Neural crest cell (in vitro differentiated cells): ENCODE data around the gene UGT1A10. TPM values are rescaled to one million over a fixed set of nuclear protein-coding genes. Genes with fewer than 3 reads are reported as not detected.
"Not testable (repeated sequence)": the region's sequence is repeated elsewhere in the genome, so short reads cannot be mapped to it uniquely, and the experiment has no call there.

Experiments
- DNase-seq: peaks from one replicate; pipeline ENCODE4 v3.0.0; 2021; ENCODE audit warnings: low read depth, mixed read lengths, low spot score
- H3K27ac Mint-ChIP-seq: one replicate; pipeline ENCODE4 v1.8.0; 2021; ENCODE audit warnings: mild to moderate bottlenecking, mixed read lengths; ENCODE audit not compliant: unreplicated experiment
- H3K27me3 Mint-ChIP-seq: 2 replicates; pipeline ENCODE4 v1.8.0; 2021; ENCODE audit warnings: low read depth, mild to moderate bottlenecking, mixed read lengths
- H3K36me3 Mint-ChIP-seq: 2 replicates; pipeline ENCODE4 v1.8.0; 2021; ENCODE audit warnings: low read depth, mild to moderate bottlenecking, mixed read lengths
- H3K4me1 Mint-ChIP-seq: 2 replicates; pipeline ENCODE4 v1.8.0; 2021; ENCODE audit warnings: mixed read lengths
- H3K4me3 Mint-ChIP-seq: one replicate; pipeline ENCODE4 v1.8.0; 2021; ENCODE audit warnings: mild to moderate bottlenecking, mixed read lengths
- H3K9me3 Mint-ChIP-seq: 2 replicates; pipeline ENCODE4 v1.8.0; 2021; ENCODE audit warnings: mixed read lengths
- CTCF ChIP-seq: fragments of 200-600 bp; sonication (generic); conservative IDR thresholded peaks from 2 replicates; pipeline ENCODE4 v1.5.0; 2021; ENCODE audit warnings: antibody characterized with exemption, mild to moderate bottlenecking
- long read RNA-seq: library from polyadenylated mRNA; unstranded; transcript quantifications from one replicate; pipeline ENCODE4 v2.0.0, GENCODE V29; 2020
- total RNA-seq: library from RNA; stranded (reverse); gene quantifications from 2 replicates; pipeline ENCODE4 v1.2.1, GENCODE V29; 2021

The UGT1A10 gene
- total RNA-seq: not detected in 2 replicates
- long read RNA-seq: 0 reads

- peaks cover 24% of the 10 kb centered on the region for H3K27me3 Mint-ChIP-seq
- H3K4me3 Mint-ChIP-seq, H3K9me3 Mint-ChIP-seq, DNase-seq, H3K27ac Mint-ChIP-seq, H3K4me1 Mint-ChIP-seq, H3K36me3 Mint-ChIP-seq: not testable (repeated sequence)
Observed at GRCh38 chr2:233636306-233636705, at the start of gene UGT1A10. UGT1A10 (plus strand) TSS chr2:233636448; CDS start chr2:233636523, 75 bp downstream.

GRCh38 chr2:233588400-233588799, 47.8 kb upstream of the UGT1A10 start:
- H3K36me3 Mint-ChIP-seq: no peaks in the 10 kb centered on the region
- H3K4me3 Mint-ChIP-seq: no peak overlapping the region
- H3K27ac Mint-ChIP-seq: no peak overlapping the region
- peaks cover 14% of the 10 kb centered on the region for H3K4me1 Mint-ChIP-seq
- H3K9me3 Mint-ChIP-seq: peaks cover 4% of the 10 kb centered on the region
- TF ChIP-seq CTCF: no peak
- DNase-seq: no peak
- H3K27me3 Mint-ChIP-seq: no peaks in the 10 kb centered on the region

GRCh38 chr2:233592706-233593105, 43.5 kb upstream of the UGT1A10 start:
- H3K4me1 Mint-ChIP-seq, H3K27ac Mint-ChIP-seq, H3K27me3 Mint-ChIP-seq, H3K4me3 Mint-ChIP-seq, H3K9me3 Mint-ChIP-seq, H3K36me3 Mint-ChIP-seq, DNase-seq: not testable (repeated sequence)

- no peak for DNase-seq
- Mint-ChIP-seq H3K27me3 (no peaks in the 10 kb centered on the region), H3K27ac (no peak overlapping the region), H3K4me1 (peaks cover 5% of the 10 kb centered on the region), H3K4me3 (no peak overlapping the region), H3K9me3 (peaks cover 3% of the 10 kb centered on the region), H3K36me3 (no peaks in the 10 kb centered on the region)
- TF ChIP-seq CTCF: no peak
Observed at GRCh38 chr2:233593201-233593600, 43.0 kb upstream of the UGT1A10 start.

- Mint-ChIP-seq H3K4me1 (peaks cover 5% of the 10 kb centered on the region), H3K4me3 (no peak overlapping the region), H3K27me3 (peaks cover 4% of the 10 kb centered on the region), H3K36me3 (no peaks in the 10 kb centered on the region), H3K9me3 (peaks cover 3% of the 10 kb centered on the region), H3K27ac (no peak overlapping the region)
- no peak for TF ChIP-seq CTCF
- DNase-seq: no peak
Observed at GRCh38 chr2:233597522-233597921, 38.7 kb upstream of the UGT1A10 start.

GRCh38 chr2:233598952-233599351, 37.3 kb upstream of the UGT1A10 start:
- no peaks in the 10 kb centered on the region for H3K36me3 Mint-ChIP-seq
- DNase-seq: no peak
- H3K9me3 Mint-ChIP-seq: peaks cover 6% of the 10 kb centered on the region
- no peak overlapping the region for H3K27ac Mint-ChIP-seq
- peaks cover 4% of the 10 kb centered on the region for H3K27me3 Mint-ChIP-seq
- no peak for TF ChIP-seq CTCF
- no peaks in the 10 kb centered on the region for H3K4me1 Mint-ChIP-seq
- no peak overlapping the region for H3K4me3 Mint-ChIP-seq

- Mint-ChIP-seq H3K27me3 (peaks cover 4% of the 10 kb centered on the region), H3K9me3 (peaks cover 9% of the 10 kb centered on the region), H3K36me3 (no peaks in the 10 kb centered on the region), H3K27ac (no peak overlapping the region), H3K4me1 (no peaks in the 10 kb centered on the region), H3K4me3 (no peak overlapping the region)
- no peak for TF ChIP-seq CTCF
- DNase-seq: no peak
Observed at GRCh38 chr2:233600386-233600785, 35.9 kb upstream of the UGT1A10 start.
